GM19395 (cell line): Measurements from ENCODE around the gene P4HB.
"Not testable (repeated sequence)": the region's sequence is repeated elsewhere in the genome, so short reads cannot be mapped to it uniquely, and the experiment has no call there.

Experiments
- ATAC-seq: cut with Tn5 transposase; IDR thresholded peaks from one replicate; pipeline ENCODE4 v1.9.1; 2021; ENCODE audit warnings: mild to moderate bottlenecking, moderate library complexity; ENCODE audit not compliant: unreplicated experiment

Gene P4HB

GRCh38 chr17:81849457-81849856 is 10.9 kb downstream of the P4HB start:
- ATAC-seq = no peak

- no peak for ATAC-seq
These were observed 13.3 kb downstream of the P4HB start for GRCh38 chr17:81846743-81847689.

GRCh38 chr17:81845881-81846742 is 14.2 kb downstream of the P4HB start:
- ATAC-seq = no peak

- no peak for ATAC-seq
These were observed 15.0 kb downstream of the P4HB start for GRCh38 chr17:81845361-81845760.

- no peak for ATAC-seq
These were observed 15.4 kb downstream of the P4HB start for GRCh38 chr17:81844887-81845286.

GRCh38 chr17:81844327-81844851 is 15.9 kb downstream of the P4HB start:
- no peak for ATAC-seq

- ATAC-seq = no peak
These were observed 16.5 kb downstream of the P4HB start for GRCh38 chr17:81843713-81844326.

GRCh38 chr17:81842725-81843504 is 17.4 kb downstream of the P4HB start:
- ATAC-seq = no peak

- ATAC-seq = no peak
These were observed 18.0 kb downstream of the P4HB start for GRCh38 chr17:81842378-81842724.

GRCh38 chr17:81841866-81842265 is 18.5 kb downstream of the P4HB start:
- ATAC-seq = no peak

- no peak for ATAC-seq
These were observed 19.2 kb downstream of the P4HB start for GRCh38 chr17:81840826-81841778.

- ATAC-seq = not testable (repeated sequence)
These were observed 20.3 kb downstream of the P4HB start for GRCh38 chr17:81840059-81840458.

- ATAC-seq = no peak
These were observed 21.0 kb downstream of the P4HB start for GRCh38 chr17:81839301-81839700.

GRCh38 chr17:81838753-81839255 is 21.5 kb downstream of the P4HB start:
- no peak for ATAC-seq

- no peak for ATAC-seq
These were observed 22.7 kb downstream of the P4HB start for GRCh38 chr17:81837641-81838040.

GRCh38 chr17:81834831-81835267 is 25.5 kb downstream of the P4HB start, which contains the start of gene PPP1R27:
Gene PPP1R27, minus strand, starts transcription at chr17:81835050. Its CDS starts 97 bp downstream, at chr17:81834953.
- no peak for ATAC-seq

- no peak for ATAC-seq
These were observed 26.2 kb downstream of the P4HB start for GRCh38 chr17:81833921-81834830.
